Kidney (tissue), 14 donors: ENCODE measurements around the gene ZNF441. TPM values are rescaled to one million over a fixed set of nuclear protein-coding genes. Genes with fewer than 3 reads are reported as not detected.
A peak's percentile ranks its signal among the peaks of the same experiment; 100 is the strongest.

Experiments
- DNase-seq, 5 donors: peaks; one replicate each; pipeline ENCODE4 v3.0.0-alpha.2; 2013 to 2020
- FAIRE-seq: peaks from 2 replicates; lab custom pipeline; 2012; peaks lifted over from hg19 to GRCh38; lab: Jason Lieb, UNC
- H3K27ac ChIP-seq, 2 donors: one replicate each; pipeline ENCODE4 v1.7.0; 2013; ENCODE audit warnings: low read depth in 2 of 2, low read length in 2 of 2, inconsistent platforms in 1 of 2
- H3K27me3 ChIP-seq: one replicate; pipeline ENCODE4 v1.7.1; 2013; ENCODE audit warnings: low read length, inconsistent platforms; ENCODE audit not compliant: control insufficient read depth, insufficient read depth
- H3K36me3 ChIP-seq, 3 donors: one replicate each; pipeline versions ENCODE4 v1.7.0 to v1.7.1; 2013; ENCODE audit warnings: low read length in 3 of 3, control low read depth in 1 of 3, inconsistent platforms in 1 of 3; ENCODE audit not compliant: insufficient read depth in 3 of 3, control insufficient read depth in 2 of 3
- H3K4me1 ChIP-seq, 3 donors: one replicate each; pipeline versions ENCODE4 v1.7.0 to v1.7.1; 2013; ENCODE audit warnings: low read length in 3 of 3, inconsistent platforms in 1 of 3, low read depth in 1 of 3; ENCODE audit not compliant: control insufficient read depth in 2 of 3, insufficient read depth in 2 of 3
- H3K4me3 ChIP-seq, 3 donors: one replicate each; pipeline versions ENCODE4 v1.7.0 to v1.8.1; 2013; ENCODE audit warnings: low read length in 3 of 3, control low read depth in 1 of 3, inconsistent platforms in 1 of 3
- H3K9ac ChIP-seq, 3 donors: one replicate each; pipeline versions ENCODE4 v1.7.0 to v1.7.1; 2013; ENCODE audit warnings: low read length in 3 of 3, control low read depth in 1 of 3, inconsistent platforms in 1 of 3
- H3K9me3 ChIP-seq, 3 donors: one replicate each; pipeline versions ENCODE4 v1.7.0 to v1.7.1; 2013; ENCODE audit warnings: low read length in 3 of 3, control low read depth in 1 of 3, inconsistent platforms in 1 of 3; ENCODE audit not compliant: control insufficient read depth in 2 of 3, insufficient read depth in 1 of 3
- intact Hi-C: fragments of 100-400 bp; cut with DNase I; formaldehyde crosslinking; loops from one replicate; pipeline ENCODE4 v1.11.1; 2022
- polyA plus RNA-seq: library from polyadenylated mRNA; stranded (reverse); fragments of 350-450 nt; fragmentation: Illumina TruSeq; extraction: RNeasy Lipid Tissue Mini Kit (QIAGEN cat#74804); gene quantifications from one replicate; pipeline ENCODE4 v1.2.3, GENCODE V29; 2014; ENCODE audit warnings: low read depth, low replicate concordance; ENCODE audit not compliant: insufficient read depth
- total RNA-seq: library from RNA; stranded (reverse); fragmentation: NEBNext Ultra II Directional; extraction: Animal tissue kit (Norgen Biotek cat#: 25700); gene quantifications from one replicate; pipeline ENCODE4 v1.2.1, GENCODE V29; 2021
- TF ChIP-seq, protein P1 (sequence below): IDR thresholded peaks from 3 replicates; pipeline ENCODE4 v1.5.1; 2012; ENCODE audit warnings: mild to moderate bottlenecking, moderate library complexity, borderline replicate concordance; ENCODE audit not compliant: insufficient read depth; ENCODE audit errors: extremely low read depth
- donor health status: control.
- donor health status: control.
- donor health status: control.
- donor health status: control.
- donor health status: control.
- donor health status: DM: yes; HTN: yes; CAD: no.
- donor health status: Normal renal cell carcinoma (clear cell type).

The ZNF441 gene
- total and polyA plus RNA-seq, 2 donors from 2014 or later = 4.4 to 19.3 TPM

DNA sequence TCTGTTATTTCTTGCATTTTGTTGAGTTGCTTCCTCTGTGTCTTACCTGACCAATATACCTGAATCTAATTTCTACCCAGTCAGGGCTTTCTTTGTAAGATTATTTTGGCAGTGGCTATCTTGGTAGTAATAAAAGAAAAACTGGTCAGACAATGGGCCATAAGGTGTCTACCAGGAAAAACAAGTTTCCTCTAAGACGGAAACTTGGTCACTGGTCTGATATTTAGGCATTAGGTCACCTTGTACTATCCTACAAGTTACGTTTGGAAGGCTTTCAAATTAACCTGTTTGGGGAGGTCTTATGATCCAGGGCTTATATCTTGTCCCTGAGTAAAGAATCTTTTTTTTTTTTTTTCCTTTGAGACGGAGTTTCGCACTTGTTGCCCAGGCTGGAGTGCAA is 37.2 kb upstream of the ZNF441 start:
- no peaks in the 10 kb centered on the region for H3K27me3 ChIP-seq
- DNase-seq (no peak), FAIRE-seq (no peak)
- no peak overlapping the region for H3K9ac ChIP-seq
- no peaks in the 10 kb centered on the region for H3K4me1 ChIP-seq
- TF ChIP-seq, protein P1, sequence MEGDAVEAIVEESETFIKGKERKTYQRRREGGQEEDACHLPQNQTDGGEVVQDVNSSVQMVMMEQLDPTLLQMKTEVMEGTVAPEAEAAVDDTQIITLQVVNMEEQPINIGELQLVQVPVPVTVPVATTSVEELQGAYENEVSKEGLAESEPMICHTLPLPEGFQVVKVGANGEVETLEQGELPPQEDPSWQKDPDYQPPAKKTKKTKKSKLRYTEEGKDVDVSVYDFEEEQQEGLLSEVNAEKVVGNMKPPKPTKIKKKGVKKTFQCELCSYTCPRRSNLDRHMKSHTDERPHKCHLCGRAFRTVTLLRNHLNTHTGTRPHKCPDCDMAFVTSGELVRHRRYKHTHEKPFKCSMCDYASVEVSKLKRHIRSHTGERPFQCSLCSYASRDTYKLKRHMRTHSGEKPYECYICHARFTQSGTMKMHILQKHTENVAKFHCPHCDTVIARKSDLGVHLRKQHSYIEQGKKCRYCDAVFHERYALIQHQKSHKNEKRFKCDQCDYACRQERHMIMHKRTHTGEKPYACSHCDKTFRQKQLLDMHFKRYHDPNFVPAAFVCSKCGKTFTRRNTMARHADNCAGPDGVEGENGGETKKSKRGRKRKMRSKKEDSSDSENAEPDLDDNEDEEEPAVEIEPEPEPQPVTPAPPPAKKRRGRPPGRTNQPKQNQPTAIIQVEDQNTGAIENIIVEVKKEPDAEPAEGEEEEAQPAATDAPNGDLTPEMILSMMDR = no peak
- H3K27ac ChIP-seq = no peak overlapping the region
- H3K4me3 ChIP-seq = no peak overlapping the region
- intact Hi-C loops = no loop called here
- H3K9me3 ChIP-seq = no peaks in the 10 kb centered on the region
- peaks cover 2 to 11% (median 7%) of the 10 kb centered on the region in 3 donors for H3K36me3 ChIP-seq

DNA sequence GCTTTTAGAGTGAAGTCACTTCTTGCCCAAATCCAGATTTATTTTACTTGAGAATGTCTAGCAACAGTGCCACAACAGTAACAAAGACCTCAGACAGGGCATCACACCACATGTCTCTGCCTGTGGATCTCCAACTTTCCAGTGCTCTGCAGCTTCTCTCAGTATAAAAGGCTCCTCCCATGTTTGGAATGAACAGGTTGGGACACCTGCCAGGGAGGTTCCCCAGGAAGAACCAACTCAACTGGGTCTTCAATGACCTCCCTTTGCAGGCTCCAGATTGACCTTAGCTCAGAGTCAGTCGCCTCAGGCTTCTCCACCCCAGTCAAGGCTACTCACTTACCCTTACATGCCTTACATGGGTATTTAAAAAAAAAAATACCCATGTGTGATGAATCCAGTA is 31.4 kb upstream of the ZNF441 start:
- no peak overlapping the region for H3K27ac ChIP-seq
- no peak overlapping the region for H3K9ac ChIP-seq
- H3K9me3 ChIP-seq = no peaks in the 10 kb centered on the region
- H3K4me1 ChIP-seq = peaks cover 3 to 11% (median 10%) of the 10 kb centered on the region in 3 donors
- no peaks in the 10 kb centered on the region for H3K36me3 ChIP-seq
- DNase-seq (no peak), FAIRE-seq (no peak)
- intact Hi-C loops = no loop called here
- no peaks in the 10 kb centered on the region for H3K27me3 ChIP-seq
- no peak overlapping the region for H3K4me3 ChIP-seq
- TF ChIP-seq, protein P1 = no peak

DNA sequence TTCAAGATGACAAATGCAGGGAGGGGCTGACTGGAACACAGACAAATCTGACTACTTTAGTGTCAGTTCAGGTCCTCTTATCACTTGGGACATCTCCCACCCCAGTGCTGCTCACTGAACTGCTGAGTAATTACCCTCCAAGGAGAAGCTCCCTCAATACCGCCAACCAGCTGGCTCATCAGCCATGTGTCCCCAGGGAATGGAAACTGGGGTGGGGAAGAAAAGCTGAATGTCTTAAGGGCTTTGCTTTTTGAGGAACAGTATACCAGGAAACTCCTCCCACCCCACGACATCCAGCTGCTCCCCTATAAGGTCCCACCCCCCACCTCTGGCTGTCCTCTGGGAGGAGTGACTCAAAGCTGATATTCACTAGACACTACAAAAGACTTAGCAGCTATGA is 30.1 kb upstream of the ZNF441 start:
- Histone ChIP-seq H3K9ac (no peak overlapping the region), H3K27ac (no peak overlapping the region), H3K27me3 (no peaks in the 10 kb centered on the region), H3K4me1 (peaks cover 3 to 11% (median 10%) of the 10 kb centered on the region in 3 donors), H3K9me3 (no peaks in the 10 kb centered on the region), H3K4me3 (no peak overlapping the region), H3K36me3 (no peaks in the 10 kb centered on the region)
- TF ChIP-seq, protein P1 = no peak
- intact Hi-C loops = no loop called here
- DNase-seq = peak in 3 of 5 donors; percentile 27 to 77 (median 43)
- FAIRE-seq = no peak
